ENCODE data around the gene UBE4B.

Gene UBE4B

GRCh38 chr1:10059342-10059718 is 26.6 kb downstream of the UBE4B start:
- H4K20me1 ChIP-seq (ENCODE audit: insufficient read depth, low read length), result peaks cover 7% of the 10 kb centered on the region; the same call in 1 of the 2 replicates
- H3K36me3 ChIP-seq (replicated peaks; ENCODE audit: insufficient read depth, low read length), result no peaks in the 10 kb centered on the region
- no peaks in the 10 kb centered on the region for H3F3A ChIP-seq (ENCODE audit: insufficient read depth, low read length)
- H2AFZ ChIP-seq (ENCODE audit: low read length), result no peak overlapping the region
- H3K4me1 ChIP-seq (ENCODE audit: low read length), result peaks cover 8% of the 10 kb centered on the region
- H3K9me2 ChIP-seq (replicated peaks; ENCODE audit: insufficient read depth, low read length), result no peaks in the 10 kb centered on the region
- DNase-seq, result no peak
- no peaks in the 10 kb centered on the region for H3K9me3 ChIP-seq (replicated peaks; ENCODE audit: insufficient read depth, low read length)
- no peak overlapping the region for H3K4me2 ChIP-seq (ENCODE audit: low read depth, low read length)
- H3K9ac ChIP-seq (ENCODE audit: low read length), result no peak overlapping the region
- H3K27me3 ChIP-seq (replicated peaks; ENCODE audit: insufficient read depth, low read length), result no peaks in the 10 kb centered on the region
- no peak overlapping the region for H3K27ac ChIP-seq (ENCODE audit: low read length)
- TF ChIP-seq EZH2 (optimal IDR thresholded peaks at IDR 0.05; ENCODE audit: low read depth, low read length), result no peak
- no peak for TF ChIP-seq EZH2phosphoT487 (IDR thresholded peaks at IDR 0.05; ENCODE audit: low read length)
- no peak for TF ChIP-seq CTCF (IDR thresholded peaks at IDR 0.05; ENCODE audit: low read length)
- H3K79me2 ChIP-seq (ENCODE audit: low read length), result peaks cover 97% of the 10 kb centered on the region
- H3K4me3 ChIP-seq (ENCODE audit: low read length), result no peak overlapping the region

- Histone ChIP-seq H3K9me3 (replicated peaks; ENCODE audit: insufficient read depth, low read length) (no peaks in the 10 kb centered on the region), H3K79me2 (ENCODE audit: low read length) (peaks cover 99% of the 10 kb centered on the region), H3K36me3 (replicated peaks; ENCODE audit: insufficient read depth, low read length) (no peaks in the 10 kb centered on the region)
Measured at GRCh38 chr1:10060311-10061100, 27.7 kb downstream of the UBE4B start.

GRCh38 chr1:10061276-10061675 is 28.5 kb downstream of the UBE4B start:
- TF ChIP-seq EZH2 (optimal IDR thresholded peaks at IDR 0.05; ENCODE audit: low read depth, low read length) (no peak), CTCF (IDR thresholded peaks at IDR 0.05; ENCODE audit: low read length) (no peak), EZH2phosphoT487 (IDR thresholded peaks at IDR 0.05; ENCODE audit: low read length) (no peak)
- Histone ChIP-seq H2AFZ (ENCODE audit: low read length) (no peak overlapping the region), H3K79me2 (ENCODE audit: low read length) (peaks cover 96% of the 10 kb centered on the region)

More at GRCh38 chr1:10060311-10061100, 27.7 kb downstream of the UBE4B start:
- DNase-seq, result no peak
- Histone ChIP-seq H3F3A (ENCODE audit: insufficient read depth, low read length) (no peaks in the 10 kb centered on the region), H3K9ac (ENCODE audit: low read length) (no peak overlapping the region), H3K27me3 (replicated peaks; ENCODE audit: insufficient read depth, low read length) (no peaks in the 10 kb centered on the region), H3K4me1 (ENCODE audit: low read length) (peaks cover 8% of the 10 kb centered on the region), H2AFZ (ENCODE audit: low read length) (no peak overlapping the region), H3K4me2 (ENCODE audit: low read depth, low read length) (no peak overlapping the region), H3K4me3 (ENCODE audit: low read length) (no peak overlapping the region), H3K27ac (ENCODE audit: low read length) (no peak overlapping the region), H3K9me2 (replicated peaks; ENCODE audit: insufficient read depth, low read length) (no peaks in the 10 kb centered on the region), H4K20me1 (ENCODE audit: insufficient read depth, low read length) (peaks cover 7% of the 10 kb centered on the region; the same call in 1 of the 2 replicates)
- TF ChIP-seq EZH2phosphoT487 (IDR thresholded peaks at IDR 0.05; ENCODE audit: low read length) (no peak), EZH2 (optimal IDR thresholded peaks at IDR 0.05; ENCODE audit: low read depth, low read length) (no peak), CTCF (IDR thresholded peaks at IDR 0.05; ENCODE audit: low read length) (no peak)

More at GRCh38 chr1:10061276-10061675, 28.5 kb downstream of the UBE4B start:
- Histone ChIP-seq H3K36me3 (replicated peaks; ENCODE audit: insufficient read depth, low read length) (no peaks in the 10 kb centered on the region), H3K4me3 (ENCODE audit: low read length) (no peak overlapping the region), H3K9me2 (replicated peaks; ENCODE audit: insufficient read depth, low read length) (no peaks in the 10 kb centered on the region), H3K27me3 (replicated peaks; ENCODE audit: insufficient read depth, low read length) (no peaks in the 10 kb centered on the region), H3F3A (ENCODE audit: insufficient read depth, low read length) (no peaks in the 10 kb centered on the region), H3K9ac (ENCODE audit: low read length) (no peak overlapping the region), H3K9me3 (replicated peaks; ENCODE audit: insufficient read depth, low read length) (no peaks in the 10 kb centered on the region), H4K20me1 (ENCODE audit: insufficient read depth, low read length) (peaks cover 7% of the 10 kb centered on the region; the same call in 1 of the 2 replicates), H3K4me2 (ENCODE audit: low read depth, low read length) (no peak overlapping the region), H3K4me1 (ENCODE audit: low read length) (peaks cover 3% of the 10 kb centered on the region), H3K27ac (ENCODE audit: low read length) (no peak overlapping the region)
- no peak for DNase-seq

Measured in MM.1S (cell line).